Neural cell (in vitro differentiated cells): ENCODE results near the gene ZNF597. TPM values are rescaled to one million over a fixed set of nuclear protein-coding genes. Genes with fewer than 3 reads are reported as not detected.

ENCODE experiments used
- H2AFZ ChIP-seq: fragments of 200-600, 300-800 bp; sonication (generic), shearing (Covaris generic); 2 replicates; pipeline ENCODE4 v1.6.0; 2014; ENCODE audit warnings: low read depth, mild to moderate bottlenecking, antibody characterized with exemption, low read length, moderate library complexity
- H3F3A ChIP-seq: fragments of 200-600 bp; shearing (Covaris generic); 2 replicates; pipeline ENCODE4 v1.6.1; 2016; ENCODE audit warnings: mild to moderate bottlenecking, moderate library complexity, mixed read lengths, antibody characterized with exemption, low read length; ENCODE audit not compliant: insufficient read depth, poor library complexity, severe bottlenecking
- H3K27ac ChIP-seq: fragments of 200-600, 300-800 bp; sonication (generic), shearing (Covaris generic); 2 replicates; pipeline ENCODE4 v1.5.1; 2014; ENCODE audit warnings: mild to moderate bottlenecking, low read length, moderate library complexity
- H3K27me3 ChIP-seq: fragments of 300-800, 200-600 bp; sonication (generic), shearing (Covaris generic); 2 replicates; pipeline ENCODE4 v1.6.0; 2014; ENCODE audit warnings: mild to moderate bottlenecking, low read depth, low read length, moderate library complexity; ENCODE audit not compliant: insufficient read depth
- H3K36me3 ChIP-seq: fragments of 300-800, 200-600 bp; sonication (generic), shearing (Covaris generic); 2 replicates; pipeline ENCODE4 v1.5.1; 2014; ENCODE audit warnings: mild to moderate bottlenecking, antibody characterized with exemption, low read length, moderate library complexity; ENCODE audit not compliant: insufficient read depth
- H3K4me2 ChIP-seq: fragments of 300-800, 200-600 bp; sonication (generic), shearing (Covaris generic); 2 replicates; pipeline ENCODE4 v1.6.0; 2014; ENCODE audit warnings: mild to moderate bottlenecking, low read length
- H3K4me3 ChIP-seq: fragments of 300-800, 200-600 bp; sonication (generic), shearing (Covaris generic); 2 replicates; pipeline ENCODE4 v1.5.1; 2014; ENCODE audit warnings: mild to moderate bottlenecking, low read length, moderate library complexity
- H3K79me2 ChIP-seq: fragments of 200-600 bp; shearing (Covaris generic); replicated peaks from 2 replicates; pipeline ENCODE4 v1.6.0; 2014; ENCODE audit warnings: mild to moderate bottlenecking, low read length, moderate library complexity; ENCODE audit not compliant: insufficient read depth
- H3K9ac ChIP-seq: fragments of 300-800, 200-600 bp; sonication (generic), shearing (Covaris generic); 2 replicates; pipeline ENCODE4 v1.6.1; 2016; ENCODE audit warnings: mild to moderate bottlenecking, low read length, mixed read lengths
- H3K9me2 ChIP-seq: fragments of 200-600 bp; shearing (Covaris generic); 2 replicates; pipeline ENCODE4 v1.6.1; 2016; ENCODE audit warnings: mild to moderate bottlenecking, low read length, mixed read lengths; ENCODE audit not compliant: insufficient read depth
- H3K9me3 ChIP-seq: fragments of 200-600, 300-800 bp; sonication (generic), shearing (Covaris generic); 2 replicates; pipeline ENCODE4 v1.6.1; 2016; ENCODE audit warnings: mild to moderate bottlenecking, mixed run types, low read length, moderate library complexity, mixed read lengths
- H4K20me1 ChIP-seq: fragments of 200-600 bp; shearing (Covaris generic); 2 replicates; pipeline ENCODE4 v1.6.1; 2016; ENCODE audit warnings: mild to moderate bottlenecking, mixed run types; ENCODE audit not compliant: insufficient read depth
- CTCF ChIP-seq: fragments of 450-650 bp; IDR thresholded peaks from 2 replicates; pipeline ENCODE4 v1.5.1; 2014; ENCODE audit warnings: antibody characterized with exemption, mild to moderate bottlenecking, moderate library complexity; ENCODE audit not compliant: poor library complexity, severe bottlenecking
- EP300 ChIP-seq: fragments of 450-650 bp; conservative IDR thresholded peaks from 2 replicates; pipeline ENCODE4 v1.6.1; 2014; ENCODE audit warnings: antibody characterized with exemption, mild to moderate bottlenecking, moderate library complexity; ENCODE audit not compliant: poor library complexity, severe bottlenecking
- EZH2 ChIP-seq: fragments of 200-600, 300-800 bp; shearing (Covaris generic), sonication (generic); IDR thresholded peaks from 2 replicates; pipeline ENCODE4 v1.6.1; 2014; ENCODE audit warnings: antibody characterized with exemption, low read length, borderline replicate concordance, mild to moderate bottlenecking; ENCODE audit not compliant: insufficient read depth, poor library complexity, severe bottlenecking
- MXI1 ChIP-seq: fragments of 450-650 bp; conservative IDR thresholded peaks from 2 replicates; pipeline ENCODE4 v1.6.1; 2014; ENCODE audit warnings: antibody characterized with exemption, mild to moderate bottlenecking; ENCODE audit not compliant: poor library complexity, severe bottlenecking
- POLR2AphosphoS5 ChIP-seq: IDR thresholded peaks from 2 replicates; pipeline ENCODE4 v1.6.1; 2012
- RAD21 ChIP-seq: fragments of 450-650 bp; conservative IDR thresholded peaks from 2 replicates; pipeline ENCODE4 v1.6.1; 2014; ENCODE audit warnings: antibody characterized with exemption, mild to moderate bottlenecking, moderate library complexity
- REST ChIP-seq: IDR thresholded peaks from 2 replicates; pipeline ENCODE4 v1.6.1; 2012; ENCODE audit warnings: borderline replicate concordance
- SMC3 ChIP-seq: fragments of 450-650 bp; conservative IDR thresholded peaks from 2 replicates; pipeline ENCODE4 v1.6.1; 2014; ENCODE audit warnings: antibody characterized with exemption, mild to moderate bottlenecking, moderate library complexity; ENCODE audit not compliant: poor library complexity
- TAF1 ChIP-seq: IDR thresholded peaks from 2 replicates; pipeline ENCODE4 v1.6.1; 2012; ENCODE audit warnings: low read depth
- polyA plus RNA-seq: library from polyadenylated mRNA; depleted of rRNA; stranded (reverse); fragments of >200 nt; gene quantifications from 2 replicates; pipeline ENCODE4 v1.2.3, GENCODE V29; 2014

ZNF597 gene
- polyA plus RNA-seq, 1 donor from 2014 or later = 2.0 TPM

GRCh38 chr16:3490911-3491629 lies 47.8 kb upstream of the ZNF597 start:
- H3K4me3 ChIP-seq = no peak overlapping the region
- TF ChIP-seq SMC3 = no peak
- no peak for TF ChIP-seq EZH2
- TF ChIP-seq TAF1 = no peak
- no peak for TF ChIP-seq MXI1
- TF ChIP-seq RAD21 = no peak
- no peak for TF ChIP-seq REST
- no peak for TF ChIP-seq POLR2AphosphoS5
- TF ChIP-seq CTCF = no peak
- no peak for TF ChIP-seq EP300
- H3K27ac ChIP-seq = no peak overlapping the region
- H3K9me2 ChIP-seq = no peaks in the 10 kb centered on the region
- H2AFZ ChIP-seq = no peak overlapping the region
- no peak overlapping the region for H3K4me2 ChIP-seq
- H3K27me3 ChIP-seq = no peaks in the 10 kb centered on the region
- H4K20me1 ChIP-seq = no peaks in the 10 kb centered on the region
- H3F3A ChIP-seq = no peaks in the 10 kb centered on the region
- no peaks in the 10 kb centered on the region for H3K9me3 ChIP-seq
- no peak overlapping the region for H3K9ac ChIP-seq
- no peaks in the 10 kb centered on the region for H3K79me2 ChIP-seq
- H3K36me3 ChIP-seq = no peaks in the 10 kb centered on the region

GRCh38 chr16:3488801-3489200 lies 45.5 kb upstream of the ZNF597 start:
- H3K27me3 ChIP-seq = no peaks in the 10 kb centered on the region
- H2AFZ ChIP-seq = no peak overlapping the region
- no peaks in the 10 kb centered on the region for H3K9me3 ChIP-seq
- no peaks in the 10 kb centered on the region for H3F3A ChIP-seq
- H3K9me2 ChIP-seq = no peaks in the 10 kb centered on the region
- no peak overlapping the region for H3K27ac ChIP-seq
- no peak overlapping the region for H3K4me2 ChIP-seq
- no peaks in the 10 kb centered on the region for H3K79me2 ChIP-seq
- no peak overlapping the region for H3K4me3 ChIP-seq
- no peaks in the 10 kb centered on the region for H3K36me3 ChIP-seq
- H4K20me1 ChIP-seq = no peaks in the 10 kb centered on the region
- H3K9ac ChIP-seq = no peak overlapping the region
- no peak for TF ChIP-seq SMC3
- no peak for TF ChIP-seq POLR2AphosphoS5
- no peak for TF ChIP-seq TAF1
- no peak for TF ChIP-seq CTCF
- TF ChIP-seq REST = no peak
- TF ChIP-seq MXI1 = no peak
- no peak for TF ChIP-seq EZH2
- no peak for TF ChIP-seq EP300
- no peak for TF ChIP-seq RAD21
